Mesendoderm (in vitro differentiated cells): ENCODE results near the gene YPEL5.

ENCODE experiments used
- DNase-seq: peaks from one replicate; pipeline ENCODE4 v3.0.0; 2013
- H2AK5ac ChIP-seq: 2 replicates; pipeline ENCODE4 v1.6.1; 2013; ENCODE audit warnings: low read length, inconsistent platforms
- H2BK120ac ChIP-seq: 2 replicates; pipeline ENCODE4 v1.6.1; 2013; ENCODE audit warnings: low read depth, mild to moderate bottlenecking, low read length, moderate library complexity, mixed read lengths
- H2BK15ac ChIP-seq: replicated peaks from 2 replicates; pipeline ENCODE4 v1.6.1; 2013; ENCODE audit warnings: low read depth, mild to moderate bottlenecking, moderate library complexity
- H2BK5ac ChIP-seq: 2 replicates; pipeline ENCODE4 v1.6.1; 2013; ENCODE audit warnings: low read length, inconsistent platforms
- H3K18ac ChIP-seq: 2 replicates; pipeline ENCODE4 v1.6.1; 2013; ENCODE audit warnings: mild to moderate bottlenecking, low read length, mixed read lengths
- H3K23ac ChIP-seq: one replicate; pipeline ENCODE4 v1.6.1; 2013; ENCODE audit warnings: low read length
- H3K27ac ChIP-seq: 2 replicates; pipeline ENCODE4 v1.5.1; 2013; ENCODE audit warnings: low read depth, mild to moderate bottlenecking, inconsistent platforms, low read length, moderate library complexity
- H3K27me3 ChIP-seq: 2 replicates; pipeline ENCODE4 v1.6.1; 2013; ENCODE audit warnings: low read length, control low read depth, mild to moderate bottlenecking, inconsistent platforms; ENCODE audit not compliant: insufficient read depth, poor library complexity
- H3K36me3 ChIP-seq: 2 replicates; pipeline ENCODE4 v1.6.1; 2013; ENCODE audit warnings: low read length, inconsistent platforms; ENCODE audit not compliant: control insufficient read depth, insufficient read depth
- H3K4ac ChIP-seq: one replicate; pipeline ENCODE4 v1.6.1; 2013; ENCODE audit warnings: low read depth, mild to moderate bottlenecking, low read length, moderate library complexity
- H3K4me1 ChIP-seq: 2 replicates; pipeline ENCODE4 v1.6.1; 2013; ENCODE audit warnings: low read depth, low read length, inconsistent platforms; ENCODE audit not compliant: control insufficient read depth
- H3K4me2 ChIP-seq: 2 replicates; pipeline ENCODE4 v1.6.1; 2013; ENCODE audit warnings: low read length
- H3K4me3 ChIP-seq: 2 replicates; pipeline ENCODE4 v1.5.1; 2013; ENCODE audit warnings: mild to moderate bottlenecking, low read length
- H3K56ac ChIP-seq: one replicate; pipeline ENCODE4 v1.6.1; 2013; ENCODE audit warnings: low read length
- H3K79me1 ChIP-seq: 2 replicates; pipeline ENCODE4 v1.6.1; 2013; ENCODE audit warnings: low read length, inconsistent platforms
- H3K79me2 ChIP-seq: 2 replicates; pipeline ENCODE4 v1.6.1; 2013; ENCODE audit warnings: mild to moderate bottlenecking, low read length; ENCODE audit not compliant: control insufficient read depth, insufficient read depth
- H3K9ac ChIP-seq: 2 replicates; pipeline ENCODE4 v1.6.1; 2013; ENCODE audit warnings: low read length, inconsistent platforms
- H4K5ac ChIP-seq: one replicate; pipeline ENCODE4 v1.6.1; 2013; ENCODE audit warnings: low read length
- H4K8ac ChIP-seq: one replicate; pipeline ENCODE4 v1.6.1; 2013; ENCODE audit warnings: low read depth, mild to moderate bottlenecking, control low read depth, low read length, moderate library complexity
- WGBS: extraction: QIAGEN DNeasy Blood & Tissue Kit; methylation state at CpG from one replicate; pipeline ENCODE4 v1.1.7; 2013; ENCODE audit warnings: low lambda C conversion rate, missing lambda C conversion rate; ENCODE audit not compliant: insufficient coverage; ENCODE audit errors: extremely low coverage; 5-methylcytosine and 5-hydroxymethylcytosine counted together

The YPEL5 gene

DNA sequence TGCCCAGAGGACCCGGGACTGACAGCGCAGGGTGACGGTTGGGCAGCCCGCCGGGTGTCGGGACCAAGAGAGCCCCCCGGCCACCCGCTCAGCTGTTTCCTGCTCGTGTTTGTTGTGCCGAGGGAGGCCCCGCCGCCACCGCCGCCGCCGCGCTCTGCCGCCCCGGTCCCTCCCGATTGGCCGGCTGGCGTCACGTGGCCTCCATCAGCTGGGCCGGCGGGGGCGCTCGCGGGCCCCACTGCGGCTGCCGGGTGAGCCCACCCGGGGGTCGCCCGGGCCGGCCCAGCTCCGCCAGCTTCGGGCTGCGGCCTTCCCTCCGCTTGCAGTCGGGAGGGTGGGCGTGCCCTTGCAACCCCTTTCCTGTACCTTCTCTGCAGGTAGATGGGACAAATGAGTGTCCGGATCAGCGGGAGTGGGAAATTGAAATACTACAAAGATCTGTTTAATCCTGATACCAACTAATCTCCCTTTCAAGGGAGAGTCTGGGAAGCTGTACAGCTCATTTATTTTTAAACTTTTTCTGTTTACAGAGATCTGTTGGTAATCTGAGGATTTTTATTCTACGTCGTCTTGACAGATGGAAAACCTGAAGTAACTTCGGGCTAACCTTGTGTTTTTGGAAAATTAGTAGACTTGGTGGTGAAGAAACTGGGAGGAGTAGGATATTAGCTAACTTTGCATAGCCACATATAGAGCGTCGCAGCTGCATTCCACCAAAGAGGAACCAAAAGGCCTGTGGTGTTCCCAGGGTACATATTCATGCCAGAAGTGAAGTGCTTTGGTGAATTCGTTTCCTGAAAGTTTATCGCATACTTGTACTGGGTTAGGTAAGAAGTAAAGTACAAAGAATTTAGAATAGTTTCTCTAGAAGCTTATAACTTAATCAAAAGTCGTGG is 1.2 kb downstream of the YPEL5 start:
- peak overlapping the region; percentile 99 for H3K18ac ChIP-seq

DNA sequence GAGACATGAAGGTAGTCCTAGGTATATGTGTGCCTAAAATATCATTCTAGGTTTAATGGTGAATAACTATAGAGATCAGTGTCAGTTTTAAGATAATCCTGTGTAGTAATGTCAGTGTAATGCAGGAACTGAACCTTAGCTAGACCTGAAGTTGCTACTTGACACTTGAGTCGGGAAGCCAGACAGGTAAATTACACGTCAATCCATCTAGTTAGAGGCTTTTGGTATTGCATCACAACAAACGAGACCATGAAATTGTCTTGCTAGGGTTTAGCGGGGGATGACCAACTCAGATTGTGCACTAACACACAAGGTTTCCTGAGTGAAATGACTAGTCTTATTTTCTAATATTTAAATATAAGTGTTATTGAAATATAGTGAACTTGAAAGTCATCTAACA is 2.0 kb downstream of the YPEL5 start:
- H2AK5ac ChIP-seq = no peak overlapping the region
- H2BK120ac ChIP-seq = peak overlapping the region; percentile 21
- no peaks in the 10 kb centered on the region for H3K27me3 ChIP-seq
- DNase-seq = peak; percentile 70
- peak overlapping the region; percentile 70 for H3K4ac ChIP-seq
- H3K79me2 ChIP-seq = peaks cover 6% of the 10 kb centered on the region
- H3K36me3 ChIP-seq = no peaks in the 10 kb centered on the region
- H2BK5ac ChIP-seq = peak overlapping the region; percentile 75
- H3K4me2 ChIP-seq = no peak overlapping the region
- peak overlapping the region; percentile 85 for H2BK15ac ChIP-seq
- no CpG with 5 or more reads among the region's 4 CpGs for WGBS
- H3K23ac ChIP-seq = no peak overlapping the region
- peak overlapping the region; percentile 47 for H3K18ac ChIP-seq
- H4K8ac ChIP-seq = no peak overlapping the region
- H3K27ac ChIP-seq = peak overlapping the region; percentile 91
- H3K4me1 ChIP-seq = peaks cover 16% of the 10 kb centered on the region
- H3K56ac ChIP-seq = peak overlapping the region; percentile 76
- H4K5ac ChIP-seq = no peak overlapping the region
- no peaks in the 10 kb centered on the region for H3K79me1 ChIP-seq
- peak overlapping the region; percentile 38 for H3K9ac ChIP-seq
- no peak overlapping the region for H3K4me3 ChIP-seq

More for the DNA sequence above, 1.2 kb downstream of the YPEL5 start:
- Histone ChIP-seq H3K27ac (peak overlapping the region; percentile 95), H3K4me2 (peak overlapping the region; percentile 66), H4K5ac (no peak overlapping the region), H3K4me1 (peaks cover 16% of the 10 kb centered on the region), H2BK5ac (peak overlapping the region; percentile 14), H3K9ac (peak overlapping the region; percentile 80), H2AK5ac (no peak overlapping the region), H3K23ac (no peak overlapping the region), H2BK15ac (no peak overlapping the region), H2BK120ac (no peak overlapping the region), H3K79me2 (peaks cover 3% of the 10 kb centered on the region), H3K36me3 (no peaks in the 10 kb centered on the region), H3K4ac (peak overlapping the region; percentile 89), H3K4me3 (peak overlapping the region; percentile 67), H3K27me3 (no peaks in the 10 kb centered on the region), H3K56ac (peak overlapping the region; percentile 89), H4K8ac (no peak overlapping the region), H3K79me1 (no peaks in the 10 kb centered on the region)
- WGBS = 100% methylated on average over 1 of the region's 50 CpGs
- peak; percentile 87 for DNase-seq

DNA sequence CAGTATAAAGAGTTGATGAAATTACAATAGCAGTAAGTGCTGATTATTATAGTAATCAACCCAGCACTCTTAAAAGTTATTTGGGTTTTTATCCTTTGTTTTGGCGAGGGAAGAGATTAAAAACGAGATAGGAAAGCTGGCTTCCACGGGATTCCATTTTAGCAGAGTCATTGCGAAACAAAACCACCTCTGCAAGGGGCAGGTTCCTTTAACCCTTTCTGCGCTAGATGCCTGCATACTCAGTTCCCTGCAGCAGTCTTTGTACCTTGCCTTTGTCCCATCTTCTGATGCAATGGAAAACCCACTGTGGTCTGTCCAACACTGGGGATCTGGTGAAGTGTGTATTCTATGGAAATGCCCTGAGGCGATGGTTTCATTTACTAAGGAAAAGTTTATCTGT is 2.7 kb downstream of the YPEL5 start:
- H3K4ac ChIP-seq = no peak overlapping the region
- no peak overlapping the region for H4K5ac ChIP-seq
- no peak overlapping the region for H2AK5ac ChIP-seq
- no peak overlapping the region for H3K4me3 ChIP-seq
- H2BK120ac ChIP-seq = peak overlapping the region; percentile 85
- peak overlapping the region; percentile 16 for H4K8ac ChIP-seq
- no CpG with 5 or more reads among the region's 6 CpGs for whole genome bisulfite sequencing
- peak overlapping the region; percentile 0 for H2BK5ac ChIP-seq
- peak overlapping the region; percentile 91 for H3K27ac ChIP-seq
- peak overlapping the region; percentile 7 for H3K4me2 ChIP-seq
- no peaks in the 10 kb centered on the region for H3K27me3 ChIP-seq
- H3K36me3 ChIP-seq = no peaks in the 10 kb centered on the region
- peaks cover 16% of the 10 kb centered on the region for H3K4me1 ChIP-seq
- H3K79me2 ChIP-seq = peaks cover 6% of the 10 kb centered on the region
- peak overlapping the region; percentile 95 for H3K18ac ChIP-seq
- H2BK15ac ChIP-seq = peak overlapping the region; percentile 96
- peak; percentile 94 for DNase-seq
- H3K56ac ChIP-seq = peak overlapping the region; percentile 17
- no peak overlapping the region for H3K23ac ChIP-seq
- peak overlapping the region; percentile 0 for H3K9ac ChIP-seq
- H3K79me1 ChIP-seq = no peaks in the 10 kb centered on the region

DNA sequence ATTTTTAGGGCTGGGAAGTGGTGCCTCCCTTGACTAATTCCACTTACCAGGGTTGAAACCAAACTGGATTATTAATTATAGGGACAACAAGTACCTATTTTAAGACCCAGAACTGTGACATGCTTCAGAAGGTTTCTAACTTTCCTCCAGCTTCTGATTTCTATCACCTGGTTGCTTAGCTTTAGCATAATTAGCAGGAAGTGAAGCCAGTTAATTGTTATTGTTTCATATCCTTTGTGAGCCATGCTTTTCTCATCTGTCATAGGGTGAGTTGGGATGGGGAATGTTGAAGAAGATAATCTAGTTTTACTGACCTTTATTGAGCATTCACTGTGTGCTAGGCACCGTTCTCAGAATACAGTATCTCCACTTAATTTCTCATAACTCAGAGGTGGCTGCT is 3.2 kb downstream of the YPEL5 start:
- Histone ChIP-seq H2BK5ac (peak overlapping the region; percentile 57), H3K23ac (no peak overlapping the region), H3K79me2 (peaks cover 6% of the 10 kb centered on the region), H3K4me2 (no peak overlapping the region), H3K18ac (peak overlapping the region; percentile 95), H4K5ac (no peak overlapping the region), H2AK5ac (no peak overlapping the region), H3K27ac (peak overlapping the region; percentile 69), H3K36me3 (no peaks in the 10 kb centered on the region), H2BK15ac (peak overlapping the region; percentile 96), H3K4me1 (peaks cover 16% of the 10 kb centered on the region), H3K27me3 (no peaks in the 10 kb centered on the region), H2BK120ac (peak overlapping the region; percentile 85), H4K8ac (peak overlapping the region; percentile 16), H3K4ac (peak overlapping the region; percentile 87), H3K79me1 (no peaks in the 10 kb centered on the region), H3K9ac (peak overlapping the region; percentile 31), H3K56ac (peak overlapping the region; percentile 51), H3K4me3 (no peak overlapping the region)
- DNase-seq = no peak
- no CpG with 5 or more reads among the region's 1 CpG for WGBS

DNA sequence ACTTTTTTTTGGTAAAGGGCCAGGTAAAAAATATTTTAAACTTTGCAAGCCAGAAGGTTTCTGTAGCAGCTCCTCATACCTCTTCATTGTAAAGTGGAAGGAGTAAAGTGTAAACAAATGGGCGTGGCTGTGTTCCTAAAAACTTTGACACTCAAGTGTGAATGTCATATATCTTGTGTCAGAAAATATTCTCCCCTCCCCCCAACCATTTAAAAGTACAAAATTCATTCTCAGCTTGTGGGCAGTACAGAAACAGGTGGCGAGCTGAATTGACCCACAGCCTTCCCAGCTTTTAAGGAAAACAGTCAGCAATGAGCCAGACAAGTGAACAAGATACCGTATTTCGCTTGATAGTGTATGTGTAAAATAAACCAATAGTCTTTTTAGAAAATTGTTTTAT is 4.0 kb downstream of the YPEL5 start:
- H2BK120ac ChIP-seq = no peak overlapping the region
- H3K9ac ChIP-seq = no peak overlapping the region
- peak overlapping the region; percentile 96 for H2BK15ac ChIP-seq
- no peaks in the 10 kb centered on the region for H3K36me3 ChIP-seq
- no peak overlapping the region for H4K5ac ChIP-seq
- no peak overlapping the region for H3K4ac ChIP-seq
- peaks cover 6% of the 10 kb centered on the region for H3K79me2 ChIP-seq
- H3K4me3 ChIP-seq = no peak overlapping the region
- DNase-seq = no peak
- no peaks in the 10 kb centered on the region for H3K27me3 ChIP-seq
- H3K27ac ChIP-seq = no peak overlapping the region
- no peak overlapping the region for H2BK5ac ChIP-seq
- H3K4me2 ChIP-seq = peak overlapping the region; percentile 28
- peaks cover 2% of the 10 kb centered on the region for H3K79me1 ChIP-seq
- H3K4me1 ChIP-seq = peaks cover 17% of the 10 kb centered on the region
- H4K8ac ChIP-seq = no peak overlapping the region
- H3K56ac ChIP-seq = no peak overlapping the region
- H3K23ac ChIP-seq = no peak overlapping the region
- WGBS = no CpG with 5 or more reads among the region's 4 CpGs
- no peak overlapping the region for H2AK5ac ChIP-seq
- H3K18ac ChIP-seq = no peak overlapping the region
